ENCODE measurements around the gene ARID1B. TPM values are rescaled to one million over a fixed set of nuclear protein-coding genes. Genes with fewer than 3 reads are reported as not detected.

Gene ARID1B
- total and polyA plus RNA-seq, 9 of the 15 experiments (the other 6 are each of a cell fraction or from before 2014, with no cell fraction given), result 12.5 to 50.5 (median 25.8) TPM

- no peak overlapping the region for H2AFZ ChIP-seq (ENCODE audit: low read depth, low read length)
- no peaks in the 10 kb centered on the region for H3K9me3 ChIP-seq (replicated peaks; ENCODE audit: control insufficient read depth, insufficient read depth, low read depth, low read length)
- peaks cover 5 to 24% of the 10 kb centered on the region in 2 experiments; a peak in 3 of 5 replicates for H3K4me1 ChIP-seq (replicated peaks in 1 of 2; ENCODE audit: control insufficient read depth in 2 of 2, insufficient read depth in 2 of 2, low read length in 2 of 2)
- H3K27me3 ChIP-seq (ENCODE audit: control insufficient read depth in 2 of 2, insufficient read depth in 2 of 2, low read length in 2 of 2), result no peaks in the 10 kb centered on the region
- no peak overlapping the region for H3K4me2 ChIP-seq (ENCODE audit: insufficient read depth, low read length)
- ChIA-PET CTCF (ENCODE audit: low intra/inter-chr PET ratio) (no interaction called here), POLR2A (interaction anchor here (0.9 to 1.7 kb wide), 2 partner anchors 9 to 13 kb away, joined by 3 to 4 read pairs; no protein-coding TSS in a partner anchor)
- H3K27ac ChIP-seq (ENCODE audit: extremely low read depth, low read depth, low read length), result no peak overlapping the region
- 88% methylated on average over 6 of the region's 6 CpGs for WGBS (ENCODE audit: insufficient coverage, low coverage, missing lambda C conversion rate)
- no peaks in the 10 kb centered on the region for H3K36me3 ChIP-seq (ENCODE audit: control insufficient read depth, insufficient read depth, low read length)
- no peak overlapping the region for H3K9ac ChIP-seq (ENCODE audit: insufficient read depth in 1 of 2, low read depth in 2 of 2, low read length in 2 of 2)
- BruUV-seq (replicated peaks), result no TSS peak
- no peak overlapping the region for H3K4me3 ChIP-seq
- no peak for TF ChIP-seq POLR3G (IDR thresholded peaks at IDR 0.05; ENCODE audit: extremely low read depth, insufficient read length, insufficient replicate concordance)
- no peak for TF ChIP-seq HEY1 (CRISPR knock-in tag; IDR thresholded peaks at IDR 0.05; ENCODE audit: borderline replicate concordance)
- TF ChIP-seq, protein P1, sequence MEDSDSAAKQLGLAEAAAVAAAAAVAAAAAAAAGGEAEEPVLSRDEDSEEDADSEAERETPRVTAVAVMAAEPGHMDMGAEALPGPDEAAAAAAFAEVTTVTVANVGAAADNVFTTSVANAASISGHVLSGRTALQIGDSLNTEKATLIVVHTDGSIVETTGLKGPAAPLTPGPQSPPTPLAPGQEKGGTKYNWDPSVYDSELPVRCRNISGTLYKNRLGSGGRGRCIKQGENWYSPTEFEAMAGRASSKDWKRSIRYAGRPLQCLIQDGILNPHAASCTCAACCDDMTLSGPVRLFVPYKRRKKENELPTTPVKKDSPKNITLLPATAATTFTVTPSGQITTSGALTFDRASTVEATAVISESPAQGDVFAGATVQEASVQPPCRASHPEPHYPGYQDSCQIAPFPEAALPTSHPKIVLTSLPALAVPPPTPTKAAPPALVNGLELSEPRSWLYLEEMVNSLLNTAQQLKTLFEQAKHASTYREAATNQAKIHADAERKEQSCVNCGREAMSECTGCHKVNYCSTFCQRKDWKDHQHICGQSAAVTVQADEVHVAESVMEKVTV (CRISPR knock-in tag; IDR thresholded peaks at IDR 0.05), result no peak
- no peak for TF ChIP-seq SP1 (CRISPR knock-in tag; IDR thresholded peaks at IDR 0.05)
- TF ChIP-seq SAFB2 (IDR thresholded peaks at IDR 0.05; ENCODE audit: borderline replicate concordance, low read depth, low read length, severe bottlenecking), result no peak
- TF ChIP-seq ZNF561 (CRISPR knock-in tag; conservative IDR thresholded peaks at IDR 0.05), result no peak
- TF ChIP-seq EGR1 (conservative IDR thresholded peaks at IDR 0.05), result no peak
- TF ChIP-seq RBM25 (IDR thresholded peaks at IDR 0.05; ENCODE audit: low read depth, low read length, severe bottlenecking), result no peak
- TF ChIP-seq ZSCAN29 (IDR thresholded peaks at IDR 0.05), result no peak
- no peak for TF ChIP-seq TCF15 (CRISPR knock-in tag; IDR thresholded peaks at IDR 0.05)
- no peak for TF ChIP-seq HLTF (IDR thresholded peaks at IDR 0.05)
- ATAC-seq (no peak), DNase-seq (ENCODE audit: extremely low read depth in 1 of 4, low spot score in 3 of 4) (no peak), FAIRE-seq (no peak)
- intact Hi-C loops (cut with micrococcal nuclease) (loop anchor here (10.0 kb wide), 1 partner anchor 205 kb away; no protein-coding TSS in a partner anchor), in situ Hi-C loops (cut with MboI) (no loop called here)
- no peaks in the 10 kb centered on the region for H3K9me1 ChIP-seq (ENCODE audit: control insufficient read depth, insufficient read depth, low read length)
- H3K79me2 ChIP-seq (ENCODE audit: control insufficient read depth, insufficient read depth, low read length), result peaks cover 78% of the 10 kb centered on the region
- no peaks in the 10 kb centered on the region for H4K20me1 ChIP-seq (replicated peaks; ENCODE audit: control insufficient read depth, insufficient read depth, low read length)
These were observed 112.3 kb downstream of the ARID1B start for GRCh38 chr6:156889469-156889868.
